NCI-H128 (cell line): ENCODE measurements around the gene KANSL1L.

Source experiments
- DNase-seq: peaks from one replicate; lab custom pipeline; 2025; ENCODE audit not compliant: unreplicated experiment; lab: John Stamatoyannopoulos, UW

KANSL1L gene

DNA sequence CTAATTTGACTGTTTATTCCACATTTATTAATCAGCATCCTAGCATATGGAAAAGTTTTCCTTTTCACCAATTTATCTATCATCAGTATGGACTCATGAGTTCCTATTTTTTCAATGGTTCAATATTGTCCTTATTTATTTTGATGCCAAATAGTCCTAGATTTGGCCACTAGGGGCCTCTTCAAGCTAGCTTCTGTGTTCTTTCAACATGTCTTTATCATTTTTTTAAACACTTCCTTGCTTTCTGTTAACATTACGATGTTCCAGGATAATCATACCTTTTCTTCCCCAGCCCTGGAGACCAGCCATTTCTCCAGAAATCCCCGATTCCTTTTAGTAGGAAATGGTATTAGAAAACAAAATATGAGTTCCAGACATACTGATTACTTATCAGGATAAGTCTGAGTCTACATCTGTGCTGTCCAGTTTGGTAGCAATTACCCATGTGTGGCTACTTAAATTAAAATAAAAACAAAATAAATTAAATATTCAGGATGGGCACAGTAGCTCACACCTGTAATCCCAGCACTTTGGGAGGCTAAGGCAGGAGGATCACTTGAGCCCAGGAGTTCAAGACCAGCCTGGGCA lies 98.2 kb downstream of the KANSL1L start:
- no peak for DNase-seq

DNA sequence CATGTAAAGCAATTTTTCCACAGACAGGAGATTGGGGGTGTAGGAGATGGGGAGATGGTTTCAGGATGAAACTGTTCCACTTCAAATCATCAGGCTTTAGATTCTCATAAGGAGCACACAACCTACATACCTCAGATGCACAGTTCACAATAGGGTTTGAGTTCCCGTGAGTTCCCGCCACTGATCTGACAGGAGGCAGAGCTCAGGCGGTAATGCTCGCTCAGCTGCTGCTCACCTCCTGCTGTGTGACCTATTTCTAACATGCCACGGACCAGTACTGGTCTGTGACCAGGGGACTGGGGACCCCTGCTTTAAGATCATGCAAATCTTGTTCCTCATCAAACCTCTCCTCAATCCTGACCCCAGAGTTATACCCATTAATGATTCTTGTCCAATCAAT lies 98.7 kb downstream of the KANSL1L start:
- DNase-seq = no peak

DNA sequence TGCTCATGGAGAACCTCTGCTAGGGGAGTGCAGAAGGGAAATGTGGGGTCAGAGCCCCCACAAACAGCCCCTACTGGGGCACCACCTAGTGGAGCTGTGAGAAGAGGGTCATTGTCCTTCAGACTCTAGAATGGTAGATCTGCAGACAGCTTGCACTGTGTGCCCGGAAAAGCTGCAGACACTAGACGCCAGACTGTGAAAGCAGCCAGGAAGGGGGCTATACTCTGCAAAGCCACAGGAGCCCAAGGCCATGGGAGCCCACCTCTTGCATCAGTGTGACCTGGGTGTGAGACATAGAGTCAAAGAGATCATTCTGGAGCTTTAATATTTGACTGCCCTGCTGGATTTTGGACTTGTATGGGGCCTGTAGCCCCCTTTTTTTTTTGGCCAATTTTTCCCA lies 107.9 kb downstream of the KANSL1L start:
- no peak for DNase-seq

DNA sequence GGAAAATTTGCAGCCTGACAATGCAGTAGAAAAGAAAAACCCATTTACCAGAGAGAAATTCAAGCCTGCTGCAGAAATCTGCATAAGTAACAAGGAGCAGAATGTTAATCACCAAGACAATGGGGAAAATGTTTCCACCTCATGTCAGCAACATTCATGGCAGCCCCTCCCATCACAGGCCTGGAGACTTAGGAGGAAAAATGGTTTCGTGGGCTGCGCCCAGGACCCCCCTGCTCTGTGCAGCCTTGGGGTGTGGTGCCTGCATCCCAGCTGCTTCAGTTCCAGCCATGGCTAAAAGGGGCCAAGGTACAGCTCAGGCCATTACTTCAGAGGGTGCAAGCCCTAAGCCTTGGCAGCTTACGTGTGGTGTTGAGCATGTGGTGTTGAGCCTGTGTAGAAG lies 115.4 kb downstream of the KANSL1L start:
- no peak for DNase-seq

DNA sequence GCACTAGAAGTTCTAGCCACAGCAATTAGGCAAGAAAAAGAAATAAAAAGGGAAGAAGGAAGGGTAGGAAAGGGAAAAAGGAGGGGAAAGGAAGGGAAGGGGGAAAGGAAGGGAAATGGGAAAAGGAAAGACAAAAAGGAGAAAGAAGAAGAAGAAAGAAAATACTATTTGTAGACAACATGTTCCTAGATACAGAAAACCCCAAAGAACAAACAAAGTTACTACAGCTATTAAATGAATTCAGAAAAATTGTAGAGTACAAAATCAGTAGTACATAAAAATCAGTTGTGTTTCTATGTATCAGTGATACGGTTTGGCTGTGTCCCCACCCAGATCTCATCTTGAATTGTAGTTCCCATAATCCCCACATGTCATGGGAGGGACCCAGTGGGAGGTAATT lies 116.5 kb downstream of the KANSL1L start:
- no peak for DNase-seq

DNA sequence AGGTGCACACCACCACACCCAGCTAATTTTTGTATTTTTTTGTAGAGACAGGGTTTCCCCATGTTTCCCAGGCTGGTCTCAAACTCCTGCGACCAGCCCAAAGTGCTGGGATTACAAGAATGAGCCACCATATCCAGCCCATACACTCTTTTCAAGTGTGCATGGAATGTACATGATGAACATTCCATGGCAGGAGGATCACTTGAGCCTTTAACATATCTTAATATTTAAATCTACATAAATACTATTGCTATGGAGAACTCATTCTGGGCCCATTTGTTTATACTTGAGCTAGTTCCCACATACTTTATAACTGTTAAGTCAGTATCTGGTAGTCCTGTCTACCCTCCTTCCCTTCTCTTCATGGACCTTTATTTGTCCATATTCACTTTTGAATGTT lies 120.3 kb downstream of the KANSL1L start:
- DNase-seq = no peak

DNA sequence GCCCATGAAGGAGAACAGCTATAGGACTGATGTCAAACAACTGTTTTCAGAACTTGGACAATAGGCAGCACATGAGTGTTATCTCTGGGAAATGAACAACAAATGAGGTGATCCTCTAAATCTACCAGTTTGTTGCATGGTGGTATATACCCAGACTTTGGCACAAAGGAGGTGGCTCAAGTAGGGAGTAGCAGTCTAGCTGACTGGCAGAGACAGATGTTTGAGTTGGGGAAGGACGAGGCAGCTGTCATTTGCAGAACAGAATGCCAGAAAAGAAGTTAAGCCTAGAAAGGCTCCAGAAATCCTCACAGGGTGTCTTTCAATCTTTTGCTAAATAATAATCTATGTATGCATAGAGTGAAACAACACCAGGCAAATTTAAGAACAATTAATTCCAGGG lies 121.4 kb downstream of the KANSL1L start:
- DNase-seq = no peak

DNA sequence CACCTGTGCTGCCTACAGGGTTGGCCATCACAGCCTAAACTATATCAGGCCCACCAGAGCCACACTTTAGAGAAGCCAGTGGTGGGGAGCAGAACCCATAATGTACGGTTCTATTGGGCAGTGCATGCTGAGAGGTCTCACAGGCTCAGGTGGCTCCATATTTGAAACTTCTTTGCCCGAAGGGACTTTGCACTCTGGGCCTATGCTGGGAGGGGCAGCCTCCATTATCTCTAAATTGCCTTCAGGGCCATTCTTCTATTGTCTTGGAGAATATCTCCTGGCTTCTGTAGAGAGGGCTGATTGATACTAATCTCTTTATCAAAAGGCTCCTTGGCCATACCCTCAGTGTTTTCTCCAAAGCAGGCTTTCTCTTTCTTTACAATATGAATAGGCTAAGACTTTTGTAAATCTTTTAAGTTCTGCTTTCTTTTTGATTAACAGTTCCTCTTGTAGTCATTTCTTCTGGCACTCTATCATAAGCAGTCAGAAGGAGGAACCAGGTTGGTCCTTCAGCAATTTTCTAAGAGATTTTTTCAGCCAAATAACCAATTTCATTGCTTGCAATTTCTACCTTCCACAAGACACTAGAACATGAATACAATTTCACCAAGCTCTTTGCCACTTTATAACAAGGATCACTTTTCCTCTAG lies 124.2 kb downstream of the KANSL1L start:
- no peak for DNase-seq

DNA sequence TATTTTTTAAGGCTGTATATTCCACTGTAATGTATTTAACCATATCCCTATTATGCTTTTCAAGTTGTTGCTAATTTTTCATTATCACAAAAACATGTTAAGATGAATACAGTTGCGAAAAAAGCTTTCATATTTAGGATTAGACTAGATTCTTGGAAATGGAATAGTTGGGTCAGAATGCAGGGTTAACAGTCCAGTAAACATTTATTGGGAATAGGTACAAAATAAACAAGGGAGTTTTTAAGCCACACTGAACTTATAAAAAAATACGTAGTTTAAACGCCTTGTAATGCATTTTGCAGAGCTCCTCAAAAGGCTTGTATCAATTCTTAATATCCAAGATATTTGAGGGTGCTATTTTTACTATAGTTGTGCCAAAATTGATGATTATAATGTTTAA lies 133.1 kb downstream of the KANSL1L start:
- DNase-seq = no peak

DNA sequence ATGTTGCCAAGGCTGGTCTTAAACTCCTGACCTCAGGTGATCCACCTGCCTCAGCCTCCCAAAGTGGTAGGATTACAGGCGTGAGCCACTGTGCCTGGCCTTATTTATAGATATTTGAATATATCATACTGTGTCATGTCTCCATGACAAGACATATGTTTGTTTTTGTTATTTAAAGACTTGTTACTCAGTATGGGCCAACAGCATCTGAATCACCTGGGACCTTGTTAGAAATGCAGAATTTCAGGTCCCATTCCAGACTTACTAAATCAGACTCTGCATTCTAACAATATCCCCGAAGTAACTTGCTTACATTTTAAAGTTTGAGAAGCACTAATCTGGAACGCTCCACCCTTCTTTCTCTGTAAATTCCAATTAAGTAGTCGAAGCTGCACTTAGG lies 135.5 kb downstream of the KANSL1L start:
- no peak for DNase-seq

DNA sequence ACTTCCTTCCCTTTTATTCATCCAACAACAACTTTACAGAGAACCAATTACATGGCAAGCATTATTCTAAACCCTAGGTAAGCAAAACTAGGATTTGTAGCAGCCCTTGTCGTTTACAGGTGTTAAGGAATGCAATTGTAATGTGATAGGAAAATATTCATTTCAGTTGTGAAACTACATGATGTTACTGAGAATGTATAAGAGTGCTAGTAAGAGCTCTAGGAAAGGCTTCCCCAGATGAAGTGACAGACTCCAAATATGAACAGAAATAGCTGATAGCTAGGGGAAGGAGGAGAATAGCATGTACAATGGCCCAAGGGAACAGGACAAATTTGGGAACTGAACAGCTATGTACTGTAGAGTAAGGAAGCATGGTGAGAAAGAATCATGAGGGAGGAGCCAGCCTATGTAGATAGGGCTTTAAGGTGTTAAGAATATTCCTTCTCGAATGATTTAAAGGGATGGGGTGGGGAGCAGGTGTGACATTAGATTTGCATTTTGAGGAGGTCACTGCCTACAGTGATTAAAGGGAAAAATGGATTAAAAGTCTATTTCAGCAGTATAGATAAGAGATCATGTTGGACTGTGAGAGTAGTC lies 137.0 kb downstream of the KANSL1L start:
- no peak for DNase-seq

DNA sequence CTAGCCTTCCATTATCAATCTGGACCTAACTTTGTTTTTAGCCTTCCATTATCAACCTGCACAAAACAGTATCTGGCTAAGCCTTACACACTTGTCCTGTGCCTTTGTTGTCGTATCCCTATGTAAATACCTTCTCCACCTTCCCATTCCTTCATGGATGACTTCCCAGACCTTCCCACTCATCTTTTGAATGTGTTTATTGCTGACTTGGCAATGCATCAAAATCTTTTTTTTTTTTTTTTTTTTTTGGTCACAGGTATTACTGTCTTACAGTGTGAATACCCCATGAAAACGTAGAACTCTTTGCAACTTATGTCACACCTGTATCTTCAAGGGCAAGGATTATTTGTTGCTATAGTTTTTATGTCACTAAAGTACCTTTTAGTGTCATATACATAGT lies 143.0 kb downstream of the KANSL1L start:
- DNase-seq = no peak

DNA sequence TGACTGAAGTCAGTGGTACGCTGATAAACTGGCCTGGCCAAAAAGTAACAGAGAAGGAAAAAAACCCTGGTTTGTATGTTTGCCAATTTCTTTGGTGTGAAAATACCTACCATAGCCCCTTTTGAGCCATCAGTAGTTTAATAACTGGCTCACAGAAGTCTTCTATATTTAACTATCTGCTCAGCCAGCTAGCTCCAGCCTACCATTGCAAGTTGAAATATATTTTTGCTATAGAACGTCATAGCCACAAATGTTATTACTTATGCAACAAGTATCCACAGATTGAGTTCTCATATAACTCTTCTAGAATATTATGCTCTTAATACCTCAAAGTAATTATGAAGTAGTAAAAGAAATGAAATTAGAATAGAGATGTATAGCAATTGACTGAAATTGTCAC lies 143.6 kb downstream of the KANSL1L start:
- DNase-seq = no peak

DNA sequence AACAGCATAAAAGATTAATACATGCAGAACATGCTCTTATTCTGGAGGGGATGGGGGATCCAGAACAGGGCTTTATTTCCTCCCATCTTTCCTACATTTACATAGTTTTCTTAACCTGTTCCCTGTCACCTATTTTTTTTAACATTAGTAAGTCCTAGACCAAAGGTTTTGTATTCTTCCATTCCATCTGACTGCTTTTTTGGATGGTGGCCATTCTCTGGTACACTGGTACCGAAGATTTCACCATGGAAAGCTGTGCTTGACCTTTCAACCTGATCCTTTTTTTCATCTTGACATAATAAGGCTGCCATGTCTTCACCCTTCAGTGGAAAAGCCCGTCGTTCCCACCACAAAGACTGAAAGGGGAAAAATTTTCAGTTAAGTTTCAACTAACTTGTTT lies 148.4 kb downstream of the KANSL1L start:
- DNase-seq = no peak

DNA sequence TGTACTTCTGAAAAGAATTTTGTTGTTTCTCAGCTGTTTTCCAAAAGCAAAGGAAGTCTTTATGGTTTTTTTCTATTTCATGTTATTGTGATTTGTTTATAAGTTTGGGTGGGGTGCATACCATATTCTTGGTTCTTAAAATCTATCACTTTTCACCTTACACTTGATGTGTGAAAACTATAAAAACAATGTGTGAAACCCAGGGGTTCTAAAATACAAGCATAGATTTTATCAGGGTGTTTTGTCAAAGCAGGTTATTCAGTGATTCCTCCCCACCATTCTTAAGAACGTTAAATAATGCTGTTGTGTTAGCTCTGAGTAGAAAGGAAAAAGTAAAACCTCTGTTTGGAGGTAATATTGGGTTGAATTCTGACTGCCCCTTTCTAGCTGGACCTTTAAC lies 151.1 kb downstream of the KANSL1L start:
- no peak for DNase-seq

DNA sequence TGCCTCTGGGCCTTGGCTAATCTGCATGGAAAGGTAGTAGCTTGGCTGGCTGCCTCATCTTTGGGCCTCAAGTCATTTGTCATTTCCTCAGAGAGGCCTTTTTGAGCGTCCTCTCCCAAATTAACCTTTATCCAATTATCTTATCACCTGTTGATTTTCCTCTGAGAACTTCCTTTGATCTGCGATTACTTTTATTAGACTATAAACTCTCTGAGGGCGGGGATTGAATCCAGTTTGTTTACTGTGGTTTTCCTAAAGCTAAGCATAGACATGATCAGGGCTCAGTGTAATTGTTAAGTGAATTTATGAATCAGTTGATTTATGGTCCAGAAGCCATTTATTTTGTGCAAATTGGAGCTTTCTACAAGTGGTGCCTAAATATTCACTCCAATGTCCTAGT lies 161.3 kb downstream of the KANSL1L start:
- DNase-seq = no peak

DNA sequence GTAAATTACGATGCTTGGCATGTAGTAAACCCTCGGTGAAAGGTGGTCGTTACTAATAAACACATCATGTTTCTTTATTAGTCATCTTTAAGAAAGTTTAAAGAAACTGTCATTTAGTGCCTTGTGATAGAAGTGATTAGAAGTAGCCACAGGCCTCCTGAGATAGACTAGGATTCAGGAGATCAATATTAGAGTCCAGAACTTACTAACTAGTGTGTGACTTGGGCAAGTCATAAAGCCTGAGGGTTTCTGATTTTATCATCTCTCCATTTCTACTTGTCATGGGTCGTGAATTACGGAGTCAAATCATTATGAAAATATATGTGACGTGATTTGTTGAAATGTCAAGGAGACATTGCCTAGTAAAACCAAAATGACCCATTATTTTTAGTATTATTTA lies 162.1 kb downstream of the KANSL1L start:
- no peak for DNase-seq

DNA sequence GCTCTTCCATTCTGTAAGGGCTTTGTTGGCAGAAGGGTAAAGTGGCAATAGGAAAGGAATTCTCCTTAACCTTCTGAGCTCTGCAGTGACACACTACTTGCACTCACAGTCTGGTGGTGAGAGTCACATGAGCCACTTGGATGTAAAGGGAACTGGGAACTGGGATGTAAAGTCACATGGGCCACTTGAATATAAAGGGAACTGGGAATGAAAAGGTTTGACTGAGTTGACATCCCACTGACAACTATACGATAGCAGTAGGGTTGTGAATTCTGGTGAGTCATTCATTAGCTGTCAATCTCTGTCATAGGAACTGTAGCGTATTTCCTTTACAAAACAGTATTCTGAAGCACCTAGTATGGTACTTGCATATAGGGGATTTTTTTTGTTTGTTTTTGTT lies 163.3 kb downstream of the KANSL1L start:
- no peak for DNase-seq

DNA sequence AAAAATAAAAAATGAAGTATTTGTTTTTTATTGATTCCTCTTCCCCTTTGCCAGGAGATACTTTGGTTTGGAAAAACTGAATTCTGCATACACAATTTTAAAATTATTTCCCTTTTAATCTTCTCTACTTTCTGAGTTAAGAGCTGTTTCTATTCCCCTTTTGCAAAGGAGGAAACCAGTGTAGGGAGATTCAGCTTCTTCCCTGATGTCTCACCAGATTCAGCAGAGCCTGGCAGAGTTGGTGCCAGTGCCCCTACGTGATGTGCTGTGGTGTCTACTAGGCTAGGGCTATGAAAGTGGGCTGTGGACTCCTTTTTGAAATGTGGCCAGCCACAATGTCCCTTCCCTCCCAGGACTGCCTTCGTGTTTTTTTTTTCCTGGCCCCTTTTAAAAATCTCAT lies 166.3 kb downstream of the KANSL1L start:
- DNase-seq = no peak

DNA sequence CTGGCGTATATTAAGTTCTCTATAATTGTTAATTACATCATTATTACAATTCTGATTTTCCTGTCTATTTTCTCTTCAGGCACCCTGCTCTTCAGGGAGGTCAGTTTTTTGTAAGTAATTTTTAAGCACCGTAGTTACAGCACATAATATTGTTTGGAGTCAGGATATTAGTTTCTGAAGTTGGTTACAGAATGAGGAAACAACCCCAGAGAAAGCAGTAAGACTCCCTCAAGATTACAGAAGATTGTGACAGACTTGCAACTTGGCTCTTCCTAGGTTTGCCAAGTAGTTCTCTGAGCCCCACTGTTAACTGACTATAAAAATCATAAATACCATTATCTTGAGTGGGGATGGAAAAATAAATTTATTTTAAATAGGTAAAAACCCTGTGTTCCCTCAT lies 167.8 kb downstream of the KANSL1L start:
- DNase-seq = no peak

DNA sequence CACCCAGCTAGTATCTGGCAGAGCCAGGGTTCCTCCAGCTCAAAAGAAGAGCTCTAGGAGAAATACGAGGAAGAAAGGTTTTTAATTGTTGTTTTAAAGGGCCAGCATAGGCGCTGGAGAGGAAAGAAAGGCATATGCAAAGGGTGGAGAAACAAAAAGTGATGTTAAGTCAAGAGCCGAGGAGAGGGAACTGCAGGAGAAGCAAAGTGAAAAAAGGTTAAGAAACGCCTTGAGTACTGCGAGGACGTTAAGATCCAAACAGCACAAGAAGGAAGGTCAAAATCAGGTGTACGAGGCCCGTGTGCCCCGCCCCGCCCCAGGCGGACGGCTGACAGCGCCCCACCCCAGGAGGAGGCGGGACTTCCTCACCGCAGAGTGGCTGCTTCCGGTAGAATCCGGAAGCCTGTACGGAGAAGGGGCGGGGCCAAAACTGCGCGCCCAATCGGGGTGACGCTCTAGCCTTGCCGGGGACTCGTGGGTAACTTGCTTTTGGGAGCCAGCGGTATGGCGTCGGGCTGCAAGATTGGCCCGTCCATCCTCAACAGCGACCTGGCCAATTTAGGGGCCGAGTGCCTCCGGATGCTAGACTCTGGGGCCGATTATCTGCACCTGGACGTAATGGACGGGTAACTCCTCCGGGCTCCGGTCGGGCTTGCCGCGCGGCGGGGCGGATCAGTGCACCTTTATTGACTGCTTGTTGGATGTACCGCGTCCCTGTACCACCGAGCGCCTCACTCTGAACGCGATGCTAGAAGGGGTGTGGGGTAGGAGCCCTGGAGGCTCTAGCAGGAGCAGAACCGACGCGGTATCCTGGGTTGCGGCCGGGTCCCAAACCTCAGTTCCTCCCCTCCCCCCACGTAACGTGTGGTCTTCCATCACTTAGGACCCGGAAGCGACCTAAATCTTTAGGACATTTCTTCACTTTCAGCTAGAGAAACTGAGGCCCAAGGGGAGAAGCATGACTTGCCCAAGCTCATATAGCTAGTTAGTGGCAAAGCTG lies 168.8 kb downstream of the KANSL1L start, which contains the start of gene RPE:
Gene RPE, plus strand, starts transcription at position 481 of the 1,000 bp plus-strand sequence. Its CDS starts 24 bp downstream, at position 505.
- DNase-seq = peak; percentile 86
